ENCODE data around the gene NHS.

DNA sequence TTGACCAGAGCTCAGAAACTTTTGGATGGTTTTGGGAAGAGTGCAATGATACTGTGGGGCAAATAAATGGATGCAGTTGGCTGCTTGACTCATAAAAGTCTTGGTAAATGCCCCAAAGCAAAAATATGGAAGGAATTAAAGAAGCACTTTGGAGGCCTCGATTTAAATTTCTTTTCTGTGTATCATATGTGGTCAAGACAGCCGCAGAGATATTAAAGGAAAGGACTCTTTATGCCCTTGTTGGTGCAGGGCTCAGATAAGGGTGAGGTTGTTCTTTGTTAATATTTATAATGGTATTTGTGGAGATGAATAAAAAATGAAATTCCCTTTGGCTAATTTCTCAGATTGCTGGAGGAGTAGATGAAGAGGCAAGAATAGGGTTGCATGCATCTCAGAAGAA lies 90.2 kb downstream of the NHS start:
- TF ChIP-seq POLR2AphosphoS5 (IDR thresholded peaks at IDR 0.05; ENCODE audit: low read depth, low read length) (no peak), CTCF (IDR thresholded peaks at IDR 0.05 in 2 of 3, conservative IDR thresholded peaks at IDR 0.05 in 1 of 3; ENCODE audit: borderline replicate concordance in 1 of 3, insufficient read depth in 1 of 3, low read depth in 2 of 3, low read length in 2 of 3) (no peak)
- TF ChIP-seq, protein P1, sequence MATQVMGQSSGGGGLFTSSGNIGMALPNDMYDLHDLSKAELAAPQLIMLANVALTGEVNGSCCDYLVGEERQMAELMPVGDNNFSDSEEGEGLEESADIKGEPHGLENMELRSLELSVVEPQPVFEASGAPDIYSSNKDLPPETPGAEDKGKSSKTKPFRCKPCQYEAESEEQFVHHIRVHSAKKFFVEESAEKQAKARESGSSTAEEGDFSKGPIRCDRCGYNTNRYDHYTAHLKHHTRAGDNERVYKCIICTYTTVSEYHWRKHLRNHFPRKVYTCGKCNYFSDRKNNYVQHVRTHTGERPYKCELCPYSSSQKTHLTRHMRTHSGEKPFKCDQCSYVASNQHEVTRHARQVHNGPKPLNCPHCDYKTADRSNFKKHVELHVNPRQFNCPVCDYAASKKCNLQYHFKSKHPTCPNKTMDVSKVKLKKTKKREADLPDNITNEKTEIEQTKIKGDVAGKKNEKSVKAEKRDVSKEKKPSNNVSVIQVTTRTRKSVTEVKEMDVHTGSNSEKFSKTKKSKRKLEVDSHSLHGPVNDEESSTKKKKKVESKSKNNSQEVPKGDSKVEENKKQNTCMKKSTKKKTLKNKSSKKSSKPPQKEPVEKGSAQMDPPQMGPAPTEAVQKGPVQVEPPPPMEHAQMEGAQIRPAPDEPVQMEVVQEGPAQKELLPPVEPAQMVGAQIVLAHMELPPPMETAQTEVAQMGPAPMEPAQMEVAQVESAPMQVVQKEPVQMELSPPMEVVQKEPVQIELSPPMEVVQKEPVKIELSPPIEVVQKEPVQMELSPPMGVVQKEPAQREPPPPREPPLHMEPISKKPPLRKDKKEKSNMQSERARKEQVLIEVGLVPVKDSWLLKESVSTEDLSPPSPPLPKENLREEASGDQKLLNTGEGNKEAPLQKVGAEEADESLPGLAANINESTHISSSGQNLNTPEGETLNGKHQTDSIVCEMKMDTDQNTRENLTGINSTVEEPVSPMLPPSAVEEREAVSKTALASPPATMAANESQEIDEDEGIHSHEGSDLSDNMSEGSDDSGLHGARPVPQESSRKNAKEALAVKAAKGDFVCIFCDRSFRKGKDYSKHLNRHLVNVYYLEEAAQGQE (IDR thresholded peaks at IDR 0.05; ENCODE audit: low read depth), result no peak
